ENCODE results near the gene HACL1.
"Not testable (repeated sequence)": the region's sequence is repeated elsewhere in the genome, so short reads cannot be mapped to it uniquely, and the experiment has no call there.

The HACL1 gene

GRCh38 chr3:15623535-15624440 lies 22.4 kb upstream of the HACL1 start:
- no peak overlapping the region for H3K27ac ChIP-seq
- H3K4me1 ChIP-seq (ENCODE audit: control insufficient read depth in 1 of 2, insufficient read depth in 1 of 2, low read depth in 1 of 2, low read length in 1 of 2) = no peaks in the 10 kb centered on the region
- H3K9me3 ChIP-seq = peaks cover 14% of the 10 kb centered on the region
- no peaks in the 10 kb centered on the region for H3K36me3 ChIP-seq
- no peak for TF ChIP-seq CTCF (IDR thresholded peaks at IDR 0.05)
- H3K4me3 ChIP-seq (ENCODE audit: low read depth in 1 of 2, low read length in 1 of 2) = no peak overlapping the region
- no peaks in the 10 kb centered on the region for H3K27me3 ChIP-seq

- H3K4me1 ChIP-seq (ENCODE audit: control insufficient read depth in 1 of 2, insufficient read depth in 1 of 2, low read depth in 1 of 2, low read length in 1 of 2); H3K27ac ChIP-seq; H3K4me3 ChIP-seq (ENCODE audit: low read depth in 1 of 2, low read length in 1 of 2); H3K27me3 ChIP-seq; H3K36me3 ChIP-seq: not testable (repeated sequence)
- peaks cover 14% of the 10 kb centered on the region for H3K9me3 ChIP-seq
Observed at GRCh38 chr3:15619659-15620464, 18.5 kb upstream of the HACL1 start.

GRCh38 chr3:15616053-15616452 lies 14.7 kb upstream of the HACL1 start:
- peaks cover 0 to 6% of the 10 kb centered on the region in 2 experiments for H3K4me1 ChIP-seq (ENCODE audit: control insufficient read depth in 1 of 2, insufficient read depth in 1 of 2, low read depth in 1 of 2, low read length in 1 of 2)
- TF ChIP-seq CTCF (IDR thresholded peaks at IDR 0.05) = no peak
- no peaks in the 10 kb centered on the region for H3K27me3 ChIP-seq
- H3K9me3 ChIP-seq = peaks cover 14% of the 10 kb centered on the region
- no peak overlapping the region for H3K27ac ChIP-seq
- H3K36me3 ChIP-seq = no peaks in the 10 kb centered on the region
- H3K4me3 ChIP-seq (ENCODE audit: low read depth in 1 of 2, low read length in 1 of 2) = no peak overlapping the region

GRCh38 chr3:15614958-15615357 lies 13.6 kb upstream of the HACL1 start:
- Histone ChIP-seq H3K36me3 (no peaks in the 10 kb centered on the region), H3K27ac (no peak overlapping the region), H3K9me3 (peaks cover 5% of the 10 kb centered on the region), H3K27me3 (no peaks in the 10 kb centered on the region), H3K4me3 (ENCODE audit: low read depth in 1 of 2, low read length in 1 of 2) (no peak overlapping the region), H3K4me1 (ENCODE audit: control insufficient read depth in 1 of 2, insufficient read depth in 1 of 2, low read depth in 1 of 2, low read length in 1 of 2) (peaks cover 7 to 12% of the 10 kb centered on the region in 2 experiments)
- TF ChIP-seq CTCF (IDR thresholded peaks at IDR 0.05) = no peak

GRCh38 chr3:15612001-15612400 lies 10.6 kb upstream of the HACL1 start:
- no peaks in the 10 kb centered on the region for H3K27me3 ChIP-seq
- H3K9me3 ChIP-seq = no peaks in the 10 kb centered on the region
- H3K36me3 ChIP-seq = no peaks in the 10 kb centered on the region
- no peak overlapping the region for H3K4me3 ChIP-seq (ENCODE audit: low read depth in 1 of 2, low read length in 1 of 2)
- TF ChIP-seq CTCF (IDR thresholded peaks at IDR 0.05) = no peak
- H3K27ac ChIP-seq = no peak overlapping the region
- H3K4me1 ChIP-seq (ENCODE audit: control insufficient read depth in 1 of 2, insufficient read depth in 1 of 2, low read depth in 1 of 2, low read length in 1 of 2) = peaks cover 26 to 37% of the 10 kb centered on the region in 2 experiments

GRCh38 chr3:15611018-15611417 lies 9.6 kb upstream of the HACL1 start:
- Histone ChIP-seq H3K4me1 (ENCODE audit: control insufficient read depth in 1 of 2, insufficient read depth in 1 of 2, low read depth in 1 of 2, low read length in 1 of 2) (peaks cover 26 to 38% of the 10 kb centered on the region in 2 experiments), H3K27ac (no peak overlapping the region), H3K27me3 (no peaks in the 10 kb centered on the region), H3K9me3 (no peaks in the 10 kb centered on the region), H3K4me3 (ENCODE audit: low read depth in 1 of 2, low read length in 1 of 2) (no peak overlapping the region), H3K36me3 (no peaks in the 10 kb centered on the region)
- TF ChIP-seq CTCF (IDR thresholded peaks at IDR 0.05) = no peak
